Skeletal muscle cell (primary cell): ENCODE results near the gene SELENOK.

ENCODE experiments used
- DNase-seq: peaks from one replicate; pipeline ENCODE4 v3.0.0-alpha.2; 2010; ENCODE audit warnings: low read depth
- H3K4me3 ChIP-seq: 2 replicates; pipeline ENCODE4 v1.5.1; 2011; ENCODE audit warnings: low read depth, mild to moderate bottlenecking, control low read depth, low read length, moderate library complexity

Gene SELENOK

DNA sequence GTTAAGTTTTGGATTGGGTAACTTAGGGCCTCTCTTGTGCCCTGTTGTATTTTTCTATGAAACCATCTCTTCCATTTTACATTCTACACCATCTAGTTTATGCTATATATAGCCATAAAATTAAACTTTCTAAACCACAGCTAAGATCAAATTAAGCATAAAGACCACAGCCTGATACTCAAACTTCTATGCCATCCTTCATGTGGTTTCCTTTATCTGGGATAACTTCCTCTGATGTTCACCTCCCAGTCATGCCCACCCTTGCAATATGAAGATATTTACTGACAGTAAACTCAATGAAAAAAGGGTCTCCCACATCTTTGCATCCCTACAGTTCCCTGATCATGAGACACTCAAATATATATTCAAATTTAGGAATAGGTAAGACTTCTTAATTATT, 4.2 kb downstream of the SELENOK start:
- DNase-seq, result no peak
- H3K4me3 ChIP-seq, result no peak overlapping the region

DNA sequence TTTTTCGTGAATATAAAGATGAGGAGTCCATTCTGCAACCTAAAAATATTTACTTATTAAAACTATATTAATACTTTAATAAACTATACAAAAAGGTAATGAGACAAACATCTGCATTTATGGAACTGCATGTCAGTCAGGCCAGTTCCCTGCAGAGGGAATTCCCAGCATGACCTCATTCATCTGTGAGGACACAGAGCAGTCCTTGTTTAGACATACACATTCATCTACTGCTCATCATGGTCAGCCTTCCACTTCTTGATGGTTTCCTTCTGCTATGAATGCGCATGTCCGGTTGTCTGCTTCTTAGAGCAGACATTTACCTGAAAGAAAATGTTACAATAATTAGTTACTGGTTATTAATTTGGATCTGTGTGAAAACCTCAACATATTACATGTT, 6.4 kb downstream of the SELENOK start:
- no peak overlapping the region for H3K4me3 ChIP-seq
- no peak for DNase-seq

DNA sequence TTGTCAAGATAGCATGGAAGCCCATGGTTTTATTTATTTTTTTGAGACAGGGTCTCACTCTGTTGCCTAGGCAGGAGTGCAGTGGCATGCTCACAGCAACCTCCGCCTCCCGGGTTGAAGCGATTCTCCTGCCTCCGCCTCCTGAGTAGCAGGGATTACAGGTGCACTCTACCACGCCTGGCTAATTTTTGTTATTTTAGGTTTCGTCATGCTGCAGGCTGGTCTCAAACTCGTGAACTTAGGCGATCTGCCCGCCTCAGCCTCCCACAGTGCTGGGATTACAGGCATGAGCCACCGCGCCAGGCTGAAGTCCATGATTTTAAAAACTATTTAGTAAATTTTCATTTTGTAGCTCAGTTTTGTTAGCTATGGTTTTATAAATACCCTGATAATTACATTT, 7.0 kb downstream of the SELENOK start:
- DNase-seq, result no peak
- H3K4me3 ChIP-seq, result no peak overlapping the region

DNA sequence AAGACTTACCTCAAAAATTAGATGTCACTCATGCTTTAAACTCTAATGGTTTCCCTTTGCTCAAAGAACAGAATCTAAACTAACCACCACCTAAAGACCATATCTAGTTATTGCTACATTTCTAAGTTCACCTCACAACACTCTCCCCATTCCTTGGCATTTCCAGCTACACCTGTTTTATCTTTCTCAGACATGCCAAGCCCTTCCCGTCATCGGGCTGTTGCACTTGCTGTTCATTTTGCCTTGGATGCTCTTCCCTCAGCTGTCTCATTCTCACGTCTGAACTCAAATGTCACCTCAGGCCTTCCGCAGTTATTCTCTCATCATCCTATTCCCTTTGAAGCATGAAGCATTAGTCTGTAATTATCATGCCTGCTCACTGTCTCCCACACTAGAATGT, 8.7 kb downstream of the SELENOK start:
- DNase-seq, result no peak
- no peak overlapping the region for H3K4me3 ChIP-seq

DNA sequence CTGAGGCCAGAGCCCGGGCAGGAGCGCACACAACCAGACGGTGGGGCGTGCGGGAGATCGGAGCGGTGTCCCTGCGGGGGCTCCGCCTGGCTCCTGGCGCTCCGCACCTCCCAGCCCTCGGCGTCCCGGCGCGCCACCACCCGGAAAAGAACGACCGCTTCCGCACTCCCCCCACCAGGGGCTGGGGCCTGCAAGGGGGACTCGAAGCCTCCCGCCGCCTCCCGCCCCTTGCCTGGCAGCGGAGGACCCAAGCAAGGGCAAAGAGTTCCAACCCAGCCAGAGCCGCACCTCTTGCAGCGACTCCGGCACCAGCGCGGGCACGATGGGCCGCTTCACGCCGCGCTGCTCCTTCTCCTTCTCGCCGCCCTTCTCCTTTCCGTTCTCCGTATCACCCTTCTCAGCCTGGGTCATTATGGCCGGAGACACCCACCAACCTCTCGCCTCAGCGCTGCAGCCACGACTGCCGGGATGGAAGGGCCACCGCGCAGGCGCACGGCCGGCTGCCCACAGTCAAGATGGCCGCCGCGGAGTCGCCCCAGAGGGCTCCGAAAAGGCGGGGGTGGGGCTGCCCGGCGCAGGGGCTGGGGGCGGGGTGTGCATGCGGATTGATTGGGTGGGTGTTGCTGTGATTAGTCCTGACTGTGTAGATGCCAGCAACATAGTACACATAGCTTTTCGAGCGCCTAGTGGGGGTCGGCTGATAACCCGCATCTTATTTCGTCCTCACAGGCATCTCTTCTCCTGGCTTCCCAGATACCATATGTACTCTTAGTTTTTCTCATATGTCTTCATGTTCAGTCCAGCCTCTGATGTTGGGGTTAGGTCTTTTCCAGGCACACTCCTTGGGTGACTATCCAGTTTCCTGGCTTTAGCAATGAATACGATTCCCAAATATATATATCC, 9.7 kb downstream of the SELENOK start, which contains the start of gene ACTR8:
Gene ACTR8 (minus strand): TSS at position 462 of the 903 bp plus-strand sequence. CDS start 51 bp downstream, at position 411.
- DNase-seq, result peak; percentile 43
- peak within 1 kb of the TSS; percentile 82 for H3K4me3 ChIP-seq

DNA sequence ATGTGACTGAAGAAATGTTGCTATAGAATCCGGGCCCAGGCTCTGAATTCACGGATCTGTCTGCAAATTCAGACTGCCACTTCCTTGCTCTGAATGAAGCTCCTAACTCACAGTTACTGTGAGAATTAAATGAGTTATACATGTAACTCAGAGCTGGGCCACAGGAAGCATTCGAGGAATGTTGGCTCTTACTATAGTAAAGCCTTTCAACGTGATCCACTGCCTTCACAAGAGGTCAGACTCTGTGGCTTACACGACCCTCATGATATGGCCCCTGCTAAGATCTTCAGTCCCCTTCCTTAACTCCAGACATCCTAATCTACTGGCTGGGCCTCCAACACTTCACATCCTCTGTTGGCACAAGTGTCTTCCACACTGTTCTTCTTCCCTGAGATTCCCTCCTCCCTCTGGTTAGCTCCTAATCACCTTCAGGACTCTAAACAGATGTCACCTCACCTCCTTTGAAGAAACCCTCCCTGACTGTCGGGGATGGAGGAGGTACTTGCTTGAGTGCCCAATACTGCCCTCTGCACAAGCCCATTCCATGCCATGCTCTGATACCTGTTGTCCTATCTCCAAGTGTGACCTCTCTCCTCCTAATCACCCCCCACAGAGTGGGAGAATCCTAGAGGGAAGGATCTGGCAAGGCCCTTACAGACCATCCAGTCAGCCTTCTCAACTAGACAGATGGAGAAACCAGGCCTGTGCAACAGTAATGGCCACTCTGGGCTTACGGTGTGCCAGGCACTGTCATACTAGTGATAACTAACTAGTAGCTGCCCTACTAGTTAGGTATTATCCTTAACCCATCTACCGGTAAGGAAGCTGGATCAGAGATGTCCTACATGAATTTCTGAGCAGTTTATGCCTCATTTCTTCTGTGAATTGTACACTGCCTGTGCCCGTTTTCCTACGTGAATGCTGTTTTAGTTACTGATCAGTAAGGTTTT, 11.0 kb downstream of the SELENOK start:
- DNase-seq, result no peak
- H3K4me3 ChIP-seq, result peak overlapping the region; percentile 82

DNA sequence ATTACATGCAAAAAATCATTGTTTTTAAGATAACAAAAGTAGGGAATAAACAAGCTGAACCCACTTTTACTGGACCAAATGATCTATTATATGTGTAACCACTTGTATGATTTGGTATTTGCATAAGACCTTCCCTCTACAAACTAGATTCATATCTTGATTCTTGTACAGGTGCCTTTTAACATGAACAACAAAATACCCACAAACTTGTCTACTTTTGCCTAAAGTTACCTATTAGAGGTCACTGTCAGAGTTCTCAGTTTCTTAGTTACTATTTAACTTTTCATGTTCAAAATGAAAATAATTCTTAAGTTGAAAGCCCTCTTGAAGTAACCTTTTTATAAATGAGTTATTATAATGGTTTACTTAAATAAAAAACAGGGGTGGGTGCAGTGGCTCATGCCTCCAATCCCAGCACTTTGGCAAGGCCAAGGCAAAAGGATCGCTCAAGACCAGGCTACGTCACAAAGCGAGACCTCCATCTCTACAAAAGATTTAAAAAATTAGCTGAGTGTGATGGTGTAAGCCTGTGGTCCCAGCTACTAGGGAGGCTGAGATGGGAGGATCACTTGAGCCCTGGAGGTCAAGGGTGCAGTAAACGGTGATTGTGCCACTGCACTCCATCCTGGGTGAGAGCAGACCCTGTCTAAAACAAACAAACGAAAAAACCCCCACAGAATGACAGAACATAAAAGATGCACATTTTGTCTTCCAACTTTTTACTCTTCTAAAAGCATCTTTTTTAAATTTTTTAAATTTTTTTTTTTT, 25.7 kb downstream of the SELENOK start:
- H3K4me3 ChIP-seq, result no peak overlapping the region
- DNase-seq, result no peak

DNA sequence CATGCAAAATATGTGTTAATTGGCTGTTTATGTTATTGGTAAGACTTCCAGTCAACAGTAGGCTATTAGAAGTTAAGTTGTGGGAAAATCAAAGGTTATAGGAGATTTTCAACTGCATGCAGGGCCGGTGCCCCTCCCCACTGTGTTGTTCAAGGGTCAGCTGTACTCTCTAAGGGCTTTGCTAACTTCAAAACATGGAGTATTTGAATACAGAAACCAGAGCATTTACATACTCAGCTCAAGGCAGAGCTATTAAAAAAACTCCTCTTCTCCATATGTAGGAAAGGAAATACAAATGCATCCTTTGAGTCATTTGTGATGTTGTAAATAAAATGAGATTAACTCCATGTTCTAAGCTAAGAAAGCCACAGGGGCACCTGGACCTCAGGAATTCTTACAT, 28.5 kb downstream of the SELENOK start:
- no peak for DNase-seq
- no peak overlapping the region for H3K4me3 ChIP-seq

DNA sequence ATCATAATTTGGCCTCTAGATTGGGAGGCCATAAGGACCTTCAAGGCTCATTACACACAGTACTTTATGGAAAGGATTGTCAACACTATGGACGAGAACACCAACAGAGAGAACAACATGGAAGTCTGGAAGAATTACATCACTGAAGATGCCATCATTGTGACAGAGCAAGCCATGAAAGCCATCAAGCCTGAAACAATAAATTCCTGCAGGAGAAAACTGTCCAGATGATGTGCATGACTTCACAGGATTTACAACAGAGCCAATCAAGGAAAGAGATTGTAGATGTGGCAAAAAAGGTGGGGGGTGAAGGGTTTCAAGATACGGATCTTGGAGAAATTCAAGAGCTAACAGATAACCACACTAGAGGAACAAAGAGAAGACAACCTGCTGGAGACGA, 29.4 kb downstream of the SELENOK start:
- no peak overlapping the region for H3K4me3 ChIP-seq
- DNase-seq, result no peak

DNA sequence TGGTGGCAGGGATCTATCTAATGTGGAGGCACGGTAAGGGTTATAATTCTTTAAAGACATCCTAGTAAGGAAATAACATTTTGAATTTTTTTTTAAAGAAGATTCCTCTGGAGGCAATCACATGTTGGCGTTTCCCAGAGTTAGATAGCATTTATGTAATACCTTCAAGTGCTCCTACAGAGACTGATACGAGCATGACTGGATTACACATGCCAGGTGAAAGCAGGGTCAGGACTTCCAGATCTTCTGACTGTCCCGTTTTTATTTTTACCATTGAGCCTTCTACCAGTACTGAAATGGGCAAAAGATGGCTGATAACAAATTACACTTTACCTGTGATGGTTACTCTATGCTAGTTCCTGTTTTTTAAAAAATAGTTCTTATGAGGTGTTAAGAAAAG, 31.5 kb downstream of the SELENOK start:
- DNase-seq, result no peak

DNA sequence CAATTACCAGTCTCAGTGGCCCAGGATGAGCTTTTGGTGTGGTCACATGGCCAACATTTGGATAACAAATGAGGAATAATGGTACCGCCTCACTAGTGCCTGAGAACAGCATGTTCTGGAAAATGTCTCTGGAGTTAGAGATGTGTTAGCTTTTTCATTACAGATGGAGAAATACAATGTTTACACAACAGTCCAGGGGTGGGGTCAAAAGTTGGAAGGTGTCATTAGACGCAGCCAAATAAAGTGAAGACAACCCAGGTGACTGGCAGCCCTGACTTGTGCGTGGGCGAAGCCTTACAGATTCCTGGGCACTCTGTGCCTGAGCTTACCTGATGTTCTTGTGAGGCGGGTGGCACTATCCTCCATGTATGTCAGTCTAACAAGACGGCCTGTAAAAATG, 32.5 kb downstream of the SELENOK start:
- H3K4me3 ChIP-seq, result no peak overlapping the region
- no peak for DNase-seq

More for the DNA sequence above, 31.5 kb downstream of the SELENOK start:
- no peak overlapping the region for H3K4me3 ChIP-seq

DNA sequence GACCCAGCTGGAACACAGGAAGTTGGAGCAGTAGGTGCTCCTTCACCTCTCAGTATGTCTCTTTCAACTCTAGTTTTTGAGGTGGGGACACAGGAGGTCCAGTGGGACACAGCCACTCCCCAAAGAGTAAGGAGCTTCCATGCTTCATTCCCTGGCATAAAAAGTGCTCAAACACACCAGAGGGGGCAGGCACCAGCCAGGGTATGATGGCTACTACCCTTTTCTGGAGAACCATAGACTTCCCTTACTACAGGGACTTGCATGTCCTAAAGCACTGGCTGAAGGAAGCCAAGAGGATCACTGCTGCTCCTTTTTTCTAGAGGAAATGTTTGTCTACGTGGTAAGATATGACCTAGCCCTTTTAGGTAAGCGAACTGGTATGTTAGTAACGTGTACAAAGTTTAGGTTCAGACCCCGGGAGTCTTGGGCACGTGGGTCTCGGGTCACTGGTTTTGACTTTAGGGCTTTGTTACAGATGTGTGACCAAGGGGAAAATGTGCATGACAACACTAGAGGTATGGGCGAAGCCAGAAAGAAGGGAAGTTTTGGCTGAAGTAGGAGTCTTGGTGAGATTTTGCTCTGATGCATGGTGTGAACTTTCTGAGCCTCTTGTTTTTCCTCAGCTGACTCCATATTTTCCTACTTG, 33.4 kb downstream of the SELENOK start:
- DNase-seq, result no peak
- no peak overlapping the region for H3K4me3 ChIP-seq

DNA sequence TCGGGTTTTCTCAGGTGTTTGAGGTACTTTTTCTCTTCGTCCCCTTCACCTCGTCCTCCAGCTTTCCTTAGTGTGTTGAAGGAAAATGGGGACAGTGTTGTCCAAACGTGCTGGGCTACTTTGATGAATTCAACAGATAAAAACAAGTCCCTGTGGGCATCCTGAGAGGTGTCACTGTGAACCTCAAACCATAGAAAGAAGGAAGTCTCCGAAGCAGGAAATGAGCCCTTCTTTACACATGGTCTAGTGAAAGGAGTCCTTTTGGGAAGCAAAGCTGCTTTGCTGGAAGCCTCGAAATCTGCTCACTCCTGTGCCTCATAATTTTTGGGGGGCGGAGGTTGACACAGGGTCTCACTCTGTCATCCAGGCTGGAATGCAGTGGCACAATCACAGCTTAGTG, 34.7 kb downstream of the SELENOK start:
- H3K4me3 ChIP-seq, result no peak overlapping the region
- no peak for DNase-seq

DNA sequence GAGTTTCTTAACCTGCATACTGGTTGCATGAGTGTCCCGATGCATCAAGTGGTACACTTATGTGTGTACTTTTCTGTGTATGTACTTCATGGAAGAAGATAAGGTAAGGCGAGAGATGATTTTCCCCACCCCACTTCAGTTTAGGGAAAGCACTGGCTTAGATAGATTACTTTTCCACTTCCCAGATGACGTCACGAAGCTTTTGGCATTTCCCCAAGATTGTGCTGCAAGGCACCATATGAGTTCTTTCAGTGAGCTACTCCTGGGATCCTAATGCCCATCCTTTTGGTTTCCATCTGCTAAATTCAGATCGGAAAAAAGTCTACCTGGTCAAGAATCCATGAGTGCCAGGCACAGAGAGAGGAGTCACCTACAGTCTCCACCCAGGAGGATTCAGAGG, 40.8 kb downstream of the SELENOK start:
- DNase-seq, result peak; percentile 4
- H3K4me3 ChIP-seq, result no peak overlapping the region

DNA sequence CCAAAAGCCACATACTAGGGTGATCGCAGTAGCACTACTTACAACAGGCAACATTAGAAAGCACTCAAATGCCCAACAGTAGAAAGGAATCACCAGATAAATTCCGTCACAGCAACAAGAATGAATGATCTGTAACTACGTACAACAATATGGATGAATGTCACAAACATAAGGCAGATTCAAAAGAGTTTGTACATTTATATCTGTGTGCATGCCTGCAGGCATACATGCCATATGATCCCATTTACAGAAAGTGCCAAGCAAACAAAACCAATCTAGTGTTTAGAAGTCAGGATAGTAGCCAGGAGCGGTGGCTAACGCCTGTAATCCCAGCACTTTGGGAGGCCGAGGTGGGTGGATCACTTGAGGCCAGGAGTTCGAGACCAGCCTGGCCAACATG, 41.7 kb downstream of the SELENOK start:
- no peak for DNase-seq
- no peak overlapping the region for H3K4me3 ChIP-seq

DNA sequence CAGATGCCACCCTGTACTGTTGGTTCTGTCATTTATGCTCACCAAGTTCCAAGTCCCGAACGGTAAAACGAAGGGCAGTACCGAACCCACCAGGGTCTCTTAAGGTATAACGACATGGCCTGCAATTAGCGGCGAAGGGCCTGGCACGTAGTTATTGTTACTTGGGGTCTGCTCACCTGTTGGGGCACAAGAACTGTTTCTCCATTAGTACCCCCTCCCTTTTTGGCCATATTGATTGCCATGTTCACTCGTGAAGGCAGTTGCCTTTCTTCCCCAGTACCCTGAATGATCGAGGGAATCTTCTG, 44.9 kb downstream of the SELENOK start:
- H3K4me3 ChIP-seq, result no peak overlapping the region
- no peak for DNase-seq

DNA sequence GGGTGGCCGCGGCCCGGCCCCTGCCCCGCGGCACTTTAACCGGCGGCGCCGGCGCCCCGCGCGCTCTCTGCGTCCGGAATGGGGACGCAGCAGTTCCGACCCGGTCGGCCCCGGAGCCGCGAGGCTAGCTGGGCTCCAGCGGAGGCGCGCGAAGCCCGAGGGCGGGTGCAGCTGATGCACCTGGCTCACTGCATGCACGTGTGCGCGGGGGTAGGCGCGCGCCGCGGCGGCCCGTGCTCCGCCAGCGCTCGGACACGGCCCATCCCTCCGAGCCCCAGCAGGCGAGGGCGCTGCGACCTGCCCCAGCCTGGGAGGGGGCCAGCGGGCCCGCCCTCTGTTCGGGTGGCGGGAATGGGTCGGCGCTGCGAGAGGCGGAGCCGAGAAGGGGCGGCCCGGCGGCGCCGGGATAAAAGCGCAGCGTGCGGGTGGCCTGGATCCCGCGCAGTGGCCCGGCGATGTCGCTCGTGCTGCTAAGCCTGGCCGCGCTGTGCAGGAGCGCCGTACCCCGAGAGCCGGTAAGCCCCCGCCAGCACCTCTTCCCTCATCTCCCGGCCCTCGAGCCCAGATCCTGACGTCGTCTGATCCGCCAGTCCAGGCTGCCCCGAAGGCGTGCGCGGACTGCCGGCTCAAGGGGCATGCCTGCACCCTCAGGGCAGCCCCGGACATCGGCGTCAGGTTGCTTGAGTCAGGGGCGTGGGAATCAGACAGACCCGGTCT, 45.4 kb downstream of the SELENOK start, which contains the start of the genes CHDH and IL17RB:
Gene CHDH (minus strand): TSS at position 286 of the 717 bp plus-strand sequence. CDS start 22,411 bp downstream, outside the sequence.
Gene IL17RB (plus strand): TSS at position 435 of the 717 bp plus-strand sequence. CDS start 21 bp downstream, at position 456.
- DNase-seq, result no peak
- peak within 1 kb of the TSS; percentile 48 for H3K4me3 ChIP-seq

DNA sequence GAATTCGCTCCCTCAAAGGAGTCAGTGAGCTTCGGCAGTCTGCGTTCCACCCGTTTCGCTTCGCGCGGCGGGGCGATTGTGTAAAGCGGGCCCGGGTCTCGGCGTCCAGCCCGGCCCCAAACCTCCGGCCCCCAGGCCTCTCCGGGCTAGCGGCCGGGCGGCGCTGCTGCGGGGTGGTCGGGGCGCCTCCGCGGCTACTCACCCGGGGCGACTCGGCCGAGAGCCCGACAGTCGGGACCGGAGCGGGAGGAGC, 45.9 kb downstream of the SELENOK start:
- peak overlapping the region; percentile 48 for H3K4me3 ChIP-seq
- DNase-seq, result no peak
